SK-N-SH treated with all-trans-retinoic acid at 6 μM for 48 hours (cell line): ENCODE measurements around the gene TSPAN3.

Source experiments
- ATAC-seq: fragments of 200-7000 bp; cut with Tn5 transposase; 3 replicates; pipeline ENCODE4 v1.9.1; 2020; ENCODE audit warnings: mild to moderate bottlenecking, moderate library complexity
- ARNTL ChIP-seq: fragments of 450-650 bp; formaldehyde crosslinking; IDR thresholded peaks from 2 replicates; pipeline ENCODE4 v1.5.0; 2020; ENCODE audit warnings: low read depth, mild to moderate bottlenecking, moderate library complexity, borderline replicate concordance
- CSDC2 ChIP-seq: fragments of 250-450 bp; sonication (Bioruptor Pico); IDR thresholded peaks from 2 replicates; pipeline ENCODE4 v1.5.0; 2020; ENCODE audit warnings: mild to moderate bottlenecking, moderate library complexity
- ESRRG ChIP-seq: fragments of 250-450 bp; sonication (Bioruptor Pico); IDR thresholded peaks from 2 replicates; pipeline ENCODE4 v1.6.1; 2021; ENCODE audit warnings: mild to moderate bottlenecking
- GLIS3 ChIP-seq: fragments of 250-450 bp; sonication (Bioruptor Pico); IDR thresholded peaks from 2 replicates; pipeline ENCODE4 v1.5.0; 2020; ENCODE audit warnings: mild to moderate bottlenecking, moderate library complexity
- ISL1 ChIP-seq: fragments of 250-450 bp; sonication (Bioruptor Pico); IDR thresholded peaks from 2 replicates; pipeline ENCODE4 v2.1.2; 2022; ENCODE audit warnings: mild to moderate bottlenecking, moderate library complexity
- OSR1 ChIP-seq: fragments of 250-450 bp; sonication (Bioruptor Pico); IDR thresholded peaks from 2 replicates; pipeline ENCODE4 v1.8.0; 2022; ENCODE audit warnings: moderate library complexity, mild to moderate bottlenecking, inconsistent platforms
- PPARA ChIP-seq: fragments of 250-450 bp; sonication (Bioruptor Pico); IDR thresholded peaks from 2 replicates; pipeline ENCODE4 v1.5.0; 2020; ENCODE audit warnings: mild to moderate bottlenecking, borderline replicate concordance
- RARB ChIP-seq: fragments of 250-450 bp; sonication (Bioruptor Pico); IDR thresholded peaks from 2 replicates; pipeline ENCODE4 v1.8.0; 2021; ENCODE audit warnings: mild to moderate bottlenecking, moderate library complexity
- SNAI2 ChIP-seq: fragments of 250-450 bp; sonication (Bioruptor Pico); IDR thresholded peaks from 2 replicates; pipeline ENCODE4 v1.5.0; 2020; ENCODE audit warnings: mild to moderate bottlenecking, moderate library complexity
- TCF4 ChIP-seq: fragments of 250-450 bp; sonication (Bioruptor Pico); IDR thresholded peaks from 2 replicates; pipeline ENCODE4 v1.8.0; 2021; ENCODE audit warnings: mild to moderate bottlenecking, moderate library complexity, borderline replicate concordance
- ZC3H10 ChIP-seq: fragments of 250-450 bp; sonication (Bioruptor Pico); IDR thresholded peaks from 2 replicates; pipeline ENCODE4 v1.5.1; 2021; ENCODE audit warnings: mild to moderate bottlenecking, moderate library complexity
- ZFP3 ChIP-seq: fragments of 250-450 bp; sonication (Bioruptor Pico); IDR thresholded peaks from 2 replicates; pipeline ENCODE4 v1.5.0; 2020; ENCODE audit warnings: mild to moderate bottlenecking, moderate library complexity
- ZFP30 ChIP-seq: fragments of 450-650 bp; formaldehyde crosslinking; IDR thresholded peaks from 2 replicates; pipeline ENCODE4 v1.5.0; 2022; ENCODE audit warnings: mild to moderate bottlenecking, moderate library complexity
- ZNF70 ChIP-seq: fragments of 450-650 bp; formaldehyde crosslinking; IDR thresholded peaks from 2 replicates; pipeline ENCODE4 v1.5.0; 2020; ENCODE audit warnings: mild to moderate bottlenecking, moderate library complexity
- TF ChIP-seq, protein P1 (sequence below): fragments of 250-450 bp; sonication (Bioruptor Pico); IDR thresholded peaks from 2 replicates; pipeline ENCODE4 v1.8.0; 2020; ENCODE audit warnings: mild to moderate bottlenecking, moderate library complexity, borderline replicate concordance
- TF ChIP-seq, protein P2 (sequence below): fragments of 250-450 bp; sonication (Bioruptor Pico); IDR thresholded peaks from 2 replicates; pipeline ENCODE4 v1.5.0; 2020; ENCODE audit warnings: mild to moderate bottlenecking, moderate library complexity
- TF ChIP-seq, protein P3 (sequence below): fragments of 250-450 bp; sonication (Bioruptor Pico); IDR thresholded peaks from 2 replicates; pipeline ENCODE4 v1.5.1; 2021; ENCODE audit warnings: mild to moderate bottlenecking, moderate library complexity
- TF ChIP-seq, protein P4 (sequence below): fragments of 250-450 bp; sonication (Bioruptor Pico); IDR thresholded peaks from 2 replicates; pipeline ENCODE4 v1.8.0; 2021; ENCODE audit warnings: low read depth, mild to moderate bottlenecking, moderate library complexity, borderline replicate concordance

Gene TSPAN3

DNA sequence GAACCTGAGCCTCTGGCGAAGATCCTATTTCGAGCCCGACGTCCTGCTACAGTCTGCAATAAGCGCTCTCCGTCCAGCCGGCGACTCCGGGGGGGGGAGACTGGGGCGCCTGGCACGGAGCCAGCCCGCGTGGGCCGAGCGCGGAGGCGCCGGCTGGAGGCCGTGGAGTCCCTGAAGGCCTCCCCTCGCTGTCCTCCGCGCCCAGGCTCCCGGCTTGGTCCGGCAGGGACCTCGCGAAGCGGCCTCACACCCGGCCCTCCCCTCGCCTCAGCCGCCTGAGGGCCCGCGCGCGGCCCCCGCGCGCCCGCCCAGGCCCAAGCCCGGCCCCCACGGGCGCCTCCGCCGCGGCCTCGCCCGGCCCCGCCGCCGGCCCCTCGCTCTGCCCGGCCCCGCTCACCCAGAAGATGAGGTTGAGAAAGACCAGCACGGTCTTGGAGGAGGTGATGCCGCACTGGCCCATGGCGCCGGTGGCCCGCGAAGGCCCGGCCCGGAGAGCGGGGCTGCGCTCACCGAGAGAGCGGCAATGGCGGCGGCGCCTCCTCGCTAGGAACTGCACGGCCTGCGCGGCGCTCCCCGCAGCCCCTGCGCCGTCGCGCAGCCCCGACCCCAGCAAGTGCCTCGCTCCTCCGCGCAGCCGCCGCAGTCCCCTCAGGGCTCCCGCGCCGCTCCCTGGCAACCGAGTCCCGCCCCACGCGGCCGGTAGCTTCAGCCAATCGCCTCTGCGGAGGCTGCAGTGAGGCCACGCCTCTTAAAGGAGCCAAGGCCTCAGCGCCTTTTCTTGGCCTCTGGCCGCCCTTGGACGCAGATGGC lies at the start of gene TSPAN3:
TSS of gene TSPAN3 (minus strand) at position 615 of the 810 bp plus-strand sequence. CDS start at position 460, 155 bp downstream.
- ATAC-seq, result peak; percentile 99

DNA sequence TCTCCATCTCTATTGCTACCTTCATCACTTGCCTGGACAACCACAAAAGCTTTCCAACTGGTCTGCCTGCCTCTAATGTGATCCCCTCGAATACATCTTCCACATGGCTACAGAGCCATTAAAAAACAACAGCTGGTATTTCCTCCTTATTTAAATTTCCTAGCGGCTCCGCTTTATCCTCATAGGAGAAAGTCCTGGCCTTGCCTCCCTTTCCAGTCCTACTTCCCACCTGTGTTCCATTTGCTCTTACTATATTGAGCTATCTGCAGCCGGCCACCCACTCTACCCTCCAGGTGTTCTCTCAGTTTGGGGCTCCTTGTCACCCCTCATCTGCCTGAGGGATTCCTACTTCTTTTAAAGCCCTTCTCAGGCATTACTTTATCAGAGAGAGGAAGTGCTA lies 49.7 kb upstream of the TSPAN3 start:
- no peak for ATAC-seq
- TF ChIP-seq OSR1, result no peak
- TF ChIP-seq, protein P1, sequence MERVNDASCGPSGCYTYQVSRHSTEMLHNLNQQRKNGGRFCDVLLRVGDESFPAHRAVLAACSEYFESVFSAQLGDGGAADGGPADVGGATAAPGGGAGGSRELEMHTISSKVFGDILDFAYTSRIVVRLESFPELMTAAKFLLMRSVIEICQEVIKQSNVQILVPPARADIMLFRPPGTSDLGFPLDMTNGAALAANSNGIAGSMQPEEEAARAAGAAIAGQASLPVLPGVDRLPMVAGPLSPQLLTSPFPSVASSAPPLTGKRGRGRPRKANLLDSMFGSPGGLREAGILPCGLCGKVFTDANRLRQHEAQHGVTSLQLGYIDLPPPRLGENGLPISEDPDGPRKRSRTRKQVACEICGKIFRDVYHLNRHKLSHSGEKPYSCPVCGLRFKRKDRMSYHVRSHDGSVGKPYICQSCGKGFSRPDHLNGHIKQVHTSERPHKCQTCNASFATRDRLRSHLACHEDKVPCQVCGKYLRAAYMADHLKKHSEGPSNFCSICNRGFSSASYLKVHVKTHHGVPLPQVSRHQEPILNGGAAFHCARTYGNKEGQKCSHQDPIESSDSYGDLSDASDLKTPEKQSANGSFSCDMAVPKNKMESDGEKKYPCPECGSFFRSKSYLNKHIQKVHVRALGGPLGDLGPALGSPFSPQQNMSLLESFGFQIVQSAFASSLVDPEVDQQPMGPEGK (CRISPR knock-in tag), result no peak
- TF ChIP-seq, protein P2, sequence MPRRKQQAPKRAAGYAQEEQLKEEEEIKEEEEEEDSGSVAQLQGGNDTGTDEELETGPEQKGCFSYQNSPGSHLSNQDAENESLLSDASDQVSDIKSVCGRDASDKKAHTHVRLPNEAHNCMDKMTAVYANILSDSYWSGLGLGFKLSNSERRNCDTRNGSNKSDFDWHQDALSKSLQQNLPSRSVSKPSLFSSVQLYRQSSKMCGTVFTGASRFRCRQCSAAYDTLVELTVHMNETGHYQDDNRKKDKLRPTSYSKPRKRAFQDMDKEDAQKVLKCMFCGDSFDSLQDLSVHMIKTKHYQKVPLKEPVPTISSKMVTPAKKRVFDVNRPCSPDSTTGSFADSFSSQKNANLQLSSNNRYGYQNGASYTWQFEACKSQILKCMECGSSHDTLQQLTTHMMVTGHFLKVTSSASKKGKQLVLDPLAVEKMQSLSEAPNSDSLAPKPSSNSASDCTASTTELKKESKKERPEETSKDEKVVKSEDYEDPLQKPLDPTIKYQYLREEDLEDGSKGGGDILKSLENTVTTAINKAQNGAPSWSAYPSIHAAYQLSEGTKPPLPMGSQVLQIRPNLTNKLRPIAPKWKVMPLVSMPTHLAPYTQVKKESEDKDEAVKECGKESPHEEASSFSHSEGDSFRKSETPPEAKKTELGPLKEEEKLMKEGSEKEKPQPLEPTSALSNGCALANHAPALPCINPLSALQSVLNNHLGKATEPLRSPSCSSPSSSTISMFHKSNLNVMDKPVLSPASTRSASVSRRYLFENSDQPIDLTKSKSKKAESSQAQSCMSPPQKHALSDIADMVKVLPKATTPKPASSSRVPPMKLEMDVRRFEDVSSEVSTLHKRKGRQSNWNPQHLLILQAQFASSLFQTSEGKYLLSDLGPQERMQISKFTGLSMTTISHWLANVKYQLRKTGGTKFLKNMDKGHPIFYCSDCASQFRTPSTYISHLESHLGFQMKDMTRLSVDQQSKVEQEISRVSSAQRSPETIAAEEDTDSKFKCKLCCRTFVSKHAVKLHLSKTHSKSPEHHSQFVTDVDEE, result no peak
- no peak for TF ChIP-seq RARB (CRISPR knock-in tag)
- no peak for TF ChIP-seq ISL1 (CRISPR knock-in tag)
- TF ChIP-seq ZC3H10, result no peak
- no peak for TF ChIP-seq ARNTL
- no peak for TF ChIP-seq ESRRG
- TF ChIP-seq PPARA (CRISPR knock-in tag), result no peak
- no peak for TF ChIP-seq ZNF70 (CRISPR knock-in tag)
- TF ChIP-seq, all 23 proteins: peak for 0

More for the DNA sequence above, at the start of gene TSPAN3:
- TF ChIP-seq, protein P1 (CRISPR knock-in tag), result 0 out of 2 replicates have a peak, but pooled peaks have one; percentile 45
- TF ChIP-seq ZFP3 (CRISPR knock-in tag) (no peak), ZNF70 (CRISPR knock-in tag) (peak; percentile 82; the same call in 1 of the 2 replicates)
- TF ChIP-seq, protein P2, result peak; percentile 49; the same call in 1 of the 2 replicates

DNA sequence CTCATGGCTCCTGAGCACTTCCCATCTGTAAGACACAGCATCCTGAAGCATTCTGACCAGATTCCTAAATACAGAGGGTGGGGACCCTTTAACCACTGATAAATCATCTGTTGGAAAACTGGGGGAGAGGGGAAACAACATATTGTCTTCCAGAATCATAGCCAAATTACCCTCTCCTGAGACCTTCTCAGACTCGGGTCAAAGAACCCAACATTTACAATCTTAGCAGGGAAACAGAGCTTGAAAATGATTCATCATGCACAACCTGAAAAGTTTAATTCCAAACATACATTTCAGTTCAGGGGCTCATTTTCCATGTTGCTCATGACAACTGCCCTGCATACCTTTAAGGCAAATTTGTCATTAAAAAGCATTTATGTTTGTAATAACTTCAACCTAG lies 48.5 kb upstream of the TSPAN3 start:
- peak; percentile 30 for ATAC-seq
- TF ChIP-seq OSR1 (no peak), ESRRG (no peak), TCF4 (CRISPR knock-in tag) (no peak), ZC3H10 (no peak), SNAI2 (no peak), ZFP30 (no peak), PPARA (CRISPR knock-in tag) (no peak), ISL1 (CRISPR knock-in tag) (no peak), CSDC2 (CRISPR knock-in tag) (no peak), GLIS3 (no peak)
- TF ChIP-seq, protein P3, sequence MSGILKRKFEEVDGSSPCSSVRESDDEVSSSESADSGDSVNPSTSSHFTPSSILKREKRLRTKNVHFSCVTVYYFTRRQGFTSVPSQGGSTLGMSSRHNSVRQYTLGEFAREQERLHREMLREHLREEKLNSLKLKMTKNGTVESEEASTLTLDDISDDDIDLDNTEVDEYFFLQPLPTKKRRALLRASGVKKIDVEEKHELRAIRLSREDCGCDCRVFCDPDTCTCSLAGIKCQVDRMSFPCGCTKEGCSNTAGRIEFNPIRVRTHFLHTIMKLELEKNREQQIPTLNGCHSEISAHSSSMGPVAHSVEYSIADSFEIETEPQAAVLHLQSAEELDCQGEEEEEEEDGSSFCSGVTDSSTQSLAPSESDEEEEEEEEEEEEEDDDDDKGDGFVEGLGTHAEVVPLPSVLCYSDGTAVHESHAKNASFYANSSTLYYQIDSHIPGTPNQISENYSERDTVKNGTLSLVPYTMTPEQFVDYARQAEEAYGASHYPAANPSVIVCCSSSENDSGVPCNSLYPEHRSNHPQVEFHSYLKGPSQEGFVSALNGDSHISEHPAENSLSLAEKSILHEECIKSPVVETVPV, result no peak
- TF ChIP-seq, protein P1 (CRISPR knock-in tag), result no peak
- TF ChIP-seq, protein P4, sequence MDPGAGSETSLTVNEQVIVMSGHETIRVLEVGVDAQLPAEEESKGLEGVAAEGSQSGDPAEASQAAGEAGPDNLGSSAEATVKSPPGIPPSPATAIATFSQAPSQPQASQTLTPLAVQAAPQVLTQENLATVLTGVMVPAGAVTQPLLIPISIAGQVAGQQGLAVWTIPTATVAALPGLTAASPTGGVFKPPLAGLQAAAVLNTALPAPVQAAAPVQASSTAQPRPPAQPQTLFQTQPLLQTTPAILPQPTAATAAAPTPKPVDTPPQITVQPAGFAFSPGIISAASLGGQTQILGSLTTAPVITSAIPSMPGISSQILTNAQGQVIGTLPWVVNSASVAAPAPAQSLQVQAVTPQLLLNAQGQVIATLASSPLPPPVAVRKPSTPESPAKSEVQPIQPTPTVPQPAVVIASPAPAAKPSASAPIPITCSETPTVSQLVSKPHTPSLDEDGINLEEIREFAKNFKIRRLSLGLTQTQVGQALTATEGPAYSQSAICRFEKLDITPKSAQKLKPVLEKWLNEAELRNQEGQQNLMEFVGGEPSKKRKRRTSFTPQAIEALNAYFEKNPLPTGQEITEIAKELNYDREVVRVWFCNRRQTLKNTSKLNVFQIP (CRISPR knock-in tag), result no peak
